T-helper 17 cell (primary cell): ENCODE data around the gene LRRC66. TPM values are rescaled to one million over a fixed set of nuclear protein-coding genes. Genes with fewer than 3 reads are reported as not detected.

Source experiments
- total RNA-seq, 4 donors: library from RNA in 2 of 4; stranded (reverse) in 2 of 4; gene quantifications; one replicate each; pipeline ENCODE4 v1.2.3 and lab custom pipeline; 2022 to 2026

The LRRC66 gene
- total RNA-seq, 2 donors from 2014 or later: 0.60 TPM; not detected in 1

Other genes starting within 250 kb of the LRRC66 start
- 10 to 100 TPM; 30.7 to 39.1 TPM for gene DCUN1D4, start 177.2 kb downstream of the LRRC66 start, total RNA-seq
- 1 to 10 TPM; 5.6 to 6.6 TPM for gene SGCB, start 17.9 kb upstream of the LRRC66 start, total RNA-seq
- under 1 TPM in 1 of 2 donors, not detected in 1; 0.18 TPM for gene SPATA18, start 30.9 kb upstream of the LRRC66 start, total RNA-seq